H1 (cell line): ENCODE data around the gene DNAAF5. TPM values are rescaled to one million over a fixed set of nuclear protein-coding genes. Genes with fewer than 3 reads are reported as not detected.

Experiments
- CTCF ChIA-PET: fragments of 300-600 bp; sonication (Branson Sonifier 250); formaldehyde crosslinking; loops from one replicate; lab custom pipeline; 2021; ENCODE audit not compliant: partially characterized antibody; lab: Charles Lee
- POLR2A ChIA-PET: fragments of 300-600 bp; sonication (Branson Sonifier 250); formaldehyde crosslinking; loops from one replicate; lab custom pipeline; 2021; ENCODE audit warnings: inconsistent platforms; ENCODE audit not compliant: partially characterized antibody; lab: Charles Lee
- DNase-seq, 2 experiments: peaks; one replicate each; pipeline versions ENCODE4 v3.0.0 to v3.0.0-alpha.2; 2010 to 2022; ENCODE audit warnings: low spot score in 2 of 2, low read depth in 1 of 2, mixed read lengths in 1 of 2
- FAIRE-seq: peaks from 2 replicates; lab custom pipeline; 2011; peaks lifted over from hg19 to GRCh38; lab: Jason Lieb, UNC
- H2AFZ ChIP-seq: 2 replicates; pipeline ENCODE4 v1.8.1; 2012; ENCODE audit warnings: low read length, inconsistent platforms
- H2AK5ac ChIP-seq: 2 replicates; pipeline ENCODE4 v1.6.1; 2013; ENCODE audit warnings: low read depth, low read length
- H2BK120ac ChIP-seq: replicated peaks from 2 replicates; pipeline ENCODE3; 2013; ENCODE audit warnings: low read depth, low read length, inconsistent platforms
- H2BK12ac ChIP-seq: 2 replicates; pipeline ENCODE4 v1.6.1; 2013; ENCODE audit warnings: low read depth, low read length
- H2BK15ac ChIP-seq: 2 replicates; pipeline ENCODE4 v1.6.1; 2013; ENCODE audit warnings: low read length
- H2BK20ac ChIP-seq: 2 replicates; pipeline ENCODE4 v1.6.1; 2013; ENCODE audit warnings: low read length
- H2BK5ac ChIP-seq: 2 replicates; pipeline ENCODE4 v1.6.1; 2013; ENCODE audit warnings: low read depth, low read length
- H3K14ac ChIP-seq: 2 replicates; pipeline ENCODE4 v1.6.1; 2013; ENCODE audit warnings: inconsistent platforms; ENCODE audit not compliant: insufficient read length
- H3K18ac ChIP-seq: 2 replicates; pipeline ENCODE4 v1.6.1; 2013; ENCODE audit warnings: low read length; ENCODE audit errors: extremely low read depth
- H3K23ac ChIP-seq: 2 replicates; pipeline ENCODE4 v1.6.1; 2013; ENCODE audit warnings: inconsistent platforms; ENCODE audit not compliant: insufficient read length
- H3K23me2 ChIP-seq: 2 replicates; pipeline ENCODE4 v1.6.1; 2013; ENCODE audit warnings: low read depth, low read length
- H3K27ac ChIP-seq: 2 replicates; pipeline ENCODE4 v1.6.1; 2011; ENCODE audit warnings: low read depth, low read length, inconsistent platforms
- H3K27me3 ChIP-seq, 4 experiments: replicated peaks in 1 of 4; 1 replicate in 1 of 4; 2 replicates in 3 of 4; pipeline versions ENCODE4 v1.6.1 to v1.8.1; 2011 to 2013; ENCODE audit warnings: low read length in 3 of 4, mild to moderate bottlenecking in 3 of 4, inconsistent platforms in 2 of 4, mixed read lengths in 2 of 4, moderate library complexity in 1 of 4; ENCODE audit not compliant: control insufficient read depth in 3 of 4, insufficient read depth in 3 of 4; ENCODE audit errors: extremely low read depth in 1 of 4
- H3K36me3 ChIP-seq, 4 experiments: 2 replicates each; pipeline versions ENCODE4 v1.6.1 to v1.8.1; 2011 to 2013; ENCODE audit warnings: mild to moderate bottlenecking in 4 of 4, low read length in 3 of 4, moderate library complexity in 2 of 4, control low read depth in 1 of 4, inconsistent platforms in 1 of 4; ENCODE audit not compliant: insufficient read depth in 4 of 4, control insufficient read depth in 2 of 4
- H3K4ac ChIP-seq: replicated peaks from 2 replicates; pipeline ENCODE3; 2013; ENCODE audit warnings: low read length, low read depth, mixed read lengths, inconsistent platforms; ENCODE audit not compliant: insufficient read length
- H3K4me1 ChIP-seq, 4 experiments: replicated peaks in 1 of 4; 1 replicate in 1 of 4; 2 replicates in 3 of 4; pipeline versions ENCODE4 v1.6.1 to v1.8.1; 2011 to 2013; ENCODE audit warnings: low read length in 3 of 4, inconsistent platforms in 2 of 4, mixed read lengths in 1 of 4; ENCODE audit not compliant: insufficient read depth in 4 of 4, control insufficient read depth in 3 of 4
- H3K4me2 ChIP-seq, 2 experiments: 2 replicates each; pipeline versions ENCODE4 v1.6.1 to v1.8.1; 2011 to 2013; ENCODE audit warnings: low read depth in 2 of 2, low read length in 2 of 2, control low read depth in 1 of 2, inconsistent platforms in 1 of 2, mild to moderate bottlenecking in 1 of 2; ENCODE audit not compliant: insufficient read depth in 1 of 2
- H3K4me3 ChIP-seq, 4 experiments: fragments of 200-600, 300-600 bp in 1 of 4; sonication (generic), shearing (Covaris generic), sonication (Bioruptor Twin) in 1 of 4; 2 replicates each; pipeline versions ENCODE4 v1.5.1 to v1.8.1; 2011 to 2016; ENCODE audit warnings: low read length in 4 of 4, low read depth in 3 of 4, control low read depth in 2 of 4, inconsistent platforms in 2 of 4, mild to moderate bottlenecking in 2 of 4, mixed read lengths in 1 of 4, moderate library complexity in 1 of 4; ENCODE audit not compliant: insufficient read depth in 2 of 4; ENCODE audit errors: extremely low read depth in 1 of 4
- H3K56ac ChIP-seq: replicated peaks from 2 replicates; pipeline ENCODE3; 2013; ENCODE audit warnings: low read depth, mild to moderate bottlenecking, mixed read lengths, low read length, inconsistent platforms; ENCODE audit not compliant: insufficient read length
- H3K79me1 ChIP-seq: 2 replicates; pipeline ENCODE4 v1.6.1; 2013; ENCODE audit warnings: low read depth, low read length, control low read depth
- H3K79me2 ChIP-seq, 2 experiments: 2 replicates each; pipeline versions ENCODE4 v1.6.1 to v1.8.1; 2012 to 2013; ENCODE audit warnings: low read length in 2 of 2, mild to moderate bottlenecking in 2 of 2, inconsistent platforms in 1 of 2; ENCODE audit not compliant: insufficient read depth in 2 of 2, control insufficient read depth in 1 of 2
- H3K9ac ChIP-seq, 4 experiments: replicated peaks in 1 of 4; 1 replicate in 1 of 4; 2 replicates in 3 of 4; pipeline versions ENCODE4 v1.6.1 to v1.8.1; 2011 to 2013; ENCODE audit warnings: low read depth in 3 of 4, low read length in 3 of 4, control low read depth in 2 of 4, mild to moderate bottlenecking in 2 of 4, moderate library complexity in 2 of 4, inconsistent platforms in 1 of 4; ENCODE audit errors: extremely low read depth in 1 of 4
- H3K9me3 ChIP-seq, 2 experiments: 2 replicates each; pipeline versions ENCODE4 v1.6.1 to v1.8.1; 2012 to 2013; ENCODE audit warnings: mild to moderate bottlenecking in 2 of 2, moderate library complexity in 2 of 2, control low read depth in 1 of 2, inconsistent platforms in 1 of 2, low read depth in 1 of 2, low read length in 1 of 2, mixed read lengths in 1 of 2; ENCODE audit not compliant: insufficient read depth in 2 of 2
- H4K20me1 ChIP-seq, 2 experiments: replicated peaks in 1 of 2; 2 replicates each; pipeline versions ENCODE3 to v1.8.1; 2011 to 2013; ENCODE audit warnings: inconsistent platforms in 2 of 2, low read length in 2 of 2, mild to moderate bottlenecking in 1 of 2; ENCODE audit not compliant: insufficient read depth in 2 of 2, control insufficient read depth in 1 of 2
- H4K5ac ChIP-seq: 2 replicates; pipeline ENCODE4 v1.6.1; 2013; ENCODE audit warnings: low read length, low read depth, mixed read lengths, inconsistent platforms; ENCODE audit not compliant: insufficient read length
- H4K8ac ChIP-seq: 2 replicates; pipeline ENCODE4 v1.8.0; 2013; ENCODE audit warnings: mild to moderate bottlenecking, moderate library complexity, low read length, inconsistent platforms; ENCODE audit not compliant: insufficient read depth; ENCODE audit errors: extremely low read depth
- H4K91ac ChIP-seq: replicated peaks from 2 replicates; pipeline ENCODE3; 2013; ENCODE audit warnings: low read length, mixed read lengths, inconsistent platforms; ENCODE audit not compliant: insufficient read length
- RNF2 ChIP-seq: fragments of 200-900, 300-1000 bp; sonication (generic); IDR thresholded peaks from 2 replicates; pipeline ENCODE4 v1.7.1; 2016; ENCODE audit warnings: borderline replicate concordance, low read depth, mild to moderate bottlenecking, antibody characterized with exemption, low read length; ENCODE audit not compliant: poor library complexity, severe bottlenecking; ENCODE audit errors: missing control alignments
- SIRT6 ChIP-seq: IDR thresholded peaks from one replicate; pipeline ENCODE4 v1.7.1; 2012; ENCODE audit warnings: low read length, inconsistent platforms
- TCF12 ChIP-seq: IDR thresholded peaks from 2 replicates; pipeline ENCODE4 v1.6.1; 2011; ENCODE audit warnings: low read depth, mild to moderate bottlenecking, low read length
- WGBS, 2 experiments: shearing (Covaris generic) in 1 of 2; methylation state at CpG; one replicate each; pipeline versions ENCODE4 v1.1.6 to v1.1.7; 2013 to 2015; ENCODE audit warnings: low lambda C conversion rate in 2 of 2, mixed read lengths in 2 of 2, inconsistent platforms in 1 of 2, low coverage in 1 of 2, missing lambda C conversion rate in 1 of 2; ENCODE audit not compliant: insufficient replicate concordance in 2 of 2, insufficient coverage in 1 of 2, insufficient read length in 1 of 2; ENCODE audit errors: extremely low coverage in 1 of 2, missing lambda C conversion rate in 1 of 2; 5-methylcytosine and 5-hydroxymethylcytosine counted together
- polyA plus RNA-seq, 7 experiments: library from polyadenylated mRNA; depleted of rRNA in 3 of 7; stranded (reverse) in 5 of 7; unstranded in 2 of 7; fragments of >200 nt in 5 of 7; fragments of 200-250 nt in 2 of 7; gene quantifications; 1 replicate in 5 of 7; 2 replicates in 1 of 7; 4 replicates in 1 of 7; pipeline versions ENCODE4 v1.2.1 to v1.2.3, GENCODE V29; 2011 to 2013; ENCODE audit warnings: missing spikeins in 2 of 7, mixed read lengths in 2 of 7
- total RNA-seq: library from RNA; stranded (reverse); fragmentation: NEBNext Ultra II Directional; extraction: Animal tissue kit (Norgen Biotek cat#: 25700); gene quantifications from 2 replicates; pipeline ENCODE4 v1.2.1, GENCODE V29; 2021
- TF ChIP-seq, protein P1 (sequence below): IDR thresholded peaks from 2 replicates; pipeline ENCODE4 v1.6.1; 2012; ENCODE audit warnings: inconsistent platforms

The DNAAF5 gene
- total and polyA plus RNA-seq, 2 of the 8 experiments (the other 6 are each of a cell fraction or from before 2014, with no cell fraction given) = 55.1 to 95.9 TPM

DNA sequence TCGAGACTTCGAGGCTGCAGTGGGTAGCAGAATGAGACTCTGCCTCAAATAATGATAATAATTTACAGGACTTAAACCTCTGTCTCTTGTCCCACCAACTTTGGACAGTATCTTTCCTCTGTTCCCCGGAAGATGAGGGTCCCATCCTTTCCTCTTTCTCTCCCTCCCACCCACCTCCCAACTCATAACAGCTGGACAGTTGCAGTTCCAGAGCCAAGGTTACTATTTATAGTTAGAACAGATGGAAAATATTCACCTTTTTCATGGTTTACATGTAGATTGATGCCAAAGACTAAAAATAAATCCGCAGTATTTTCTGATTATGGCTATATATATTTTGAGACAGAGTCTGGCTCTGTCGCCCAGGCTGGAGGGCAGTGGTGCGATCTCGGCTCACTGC lies 74.2 kb downstream of the DNAAF5 start:
- 89% methylated on average over 7 of the region's 7 CpGs; no CpG with 5 or more reads in 1 of the 2 experiments for WGBS, 2 experiments
- H4K20me1 ChIP-seq = no peaks in the 10 kb centered on the region
- no peak overlapping the region for H2BK120ac ChIP-seq
- ChIA-PET CTCF (interaction anchor here (1.0 to 2.2 kb wide), 3 partner anchors 12 to 22 kb away, joined by 3 to 9 read pairs (median 3); no protein-coding TSS in a partner anchor), POLR2A (no interaction called here)
- no peak overlapping the region for H4K8ac ChIP-seq
- no peak overlapping the region for H4K91ac ChIP-seq
- no peaks in the 10 kb centered on the region for H3K4me1 ChIP-seq
- H3K23me2 ChIP-seq = no peaks in the 10 kb centered on the region
- no peak overlapping the region for H2BK20ac ChIP-seq
- no peaks in the 10 kb centered on the region for H3K79me2 ChIP-seq
- H2BK5ac ChIP-seq = no peak overlapping the region
- no peaks in the 10 kb centered on the region for H3K36me3 ChIP-seq
- H2BK12ac ChIP-seq = no peak overlapping the region
- H3K56ac ChIP-seq = no peak overlapping the region
- no peak overlapping the region for H3K18ac ChIP-seq
- H3K27ac ChIP-seq = no peak overlapping the region
- DNase-seq (no peak), FAIRE-seq (no peak)
- no peaks in the 10 kb centered on the region for H3K27me3 ChIP-seq
- H3K9ac ChIP-seq = no peak overlapping the region
- H3K14ac ChIP-seq = no peak overlapping the region
- H2BK15ac ChIP-seq = no peak overlapping the region
- H3K4me3 ChIP-seq = no peak overlapping the region
- no peak overlapping the region for H2AFZ ChIP-seq
- H2AK5ac ChIP-seq = no peak overlapping the region
- H3K23ac ChIP-seq = no peak overlapping the region
- H3K79me1 ChIP-seq = no peaks in the 10 kb centered on the region
- no peak overlapping the region for H3K4me2 ChIP-seq
- H4K5ac ChIP-seq = no peak overlapping the region
- peaks cover 3 to 6% of the 10 kb centered on the region in 2 experiments; a peak in 2 of 4 replicates for H3K9me3 ChIP-seq
- no peak overlapping the region for H3K4ac ChIP-seq
- TF ChIP-seq SIRT6 (no peak), TCF12 (no peak), RNF2 (no peak)
- TF ChIP-seq, protein P1, sequence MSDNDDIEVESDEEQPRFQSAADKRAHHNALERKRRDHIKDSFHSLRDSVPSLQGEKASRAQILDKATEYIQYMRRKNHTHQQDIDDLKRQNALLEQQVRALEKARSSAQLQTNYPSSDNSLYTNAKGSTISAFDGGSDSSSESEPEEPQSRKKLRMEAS = no peak
